ACC112 (cell line): Measurements from ENCODE around the gene PKN3.
A peak's percentile ranks its signal among the peaks of the same experiment; 100 is the strongest.
"Not testable (repeated sequence)": the region's sequence is repeated elsewhere in the genome, so short reads cannot be mapped to it uniquely, and the experiment has no call there.

Experiments used
- H2AFZ ChIP-seq: fragments of 200-600 bp; sonication (generic); one replicate; pipeline ENCODE4 v1.6.0; 2017; ENCODE audit warnings: antibody characterized with exemption, low read length; ENCODE audit not compliant: unreplicated experiment
- H3K27ac ChIP-seq: fragments of 200-600 bp; sonication (generic); 2 replicates; pipeline ENCODE4 v1.5.1; 2014; ENCODE audit warnings: low read depth, mild to moderate bottlenecking, antibody characterized with exemption, low read length, moderate library complexity
- H3K27me3 ChIP-seq: fragments of 200-600 bp; sonication (generic); 2 replicates; pipeline ENCODE4 v1.6.1; 2014; ENCODE audit warnings: mild to moderate bottlenecking, antibody characterized with exemption, low read length, moderate library complexity, mixed read lengths; ENCODE audit not compliant: insufficient read depth
- H3K36me3 ChIP-seq: fragments of 200-600 bp; sonication (generic); 2 replicates; pipeline ENCODE4 v1.6.1; 2016; ENCODE audit warnings: mild to moderate bottlenecking, antibody characterized with exemption, low read length, moderate library complexity, mixed read lengths; ENCODE audit not compliant: insufficient read depth
- H3K4me1 ChIP-seq: fragments of 200-600 bp; sonication (generic); one replicate; pipeline ENCODE4 v1.6.1; 2016; ENCODE audit warnings: low read length, mixed read lengths; ENCODE audit not compliant: insufficient read depth, unreplicated experiment, control insufficient read depth
- H3K4me3 ChIP-seq: fragments of 200-600 bp; sonication (generic); 2 replicates; pipeline ENCODE4 v1.5.1; 2014; ENCODE audit warnings: mild to moderate bottlenecking, low read depth, low read length
- H3K79me2 ChIP-seq: fragments of 200-600 bp; sonication (generic); one replicate; pipeline ENCODE4 v1.6.0; 2016; ENCODE audit warnings: low read length; ENCODE audit not compliant: control insufficient read depth, unreplicated experiment, insufficient read depth

Gene PKN3

DNA sequence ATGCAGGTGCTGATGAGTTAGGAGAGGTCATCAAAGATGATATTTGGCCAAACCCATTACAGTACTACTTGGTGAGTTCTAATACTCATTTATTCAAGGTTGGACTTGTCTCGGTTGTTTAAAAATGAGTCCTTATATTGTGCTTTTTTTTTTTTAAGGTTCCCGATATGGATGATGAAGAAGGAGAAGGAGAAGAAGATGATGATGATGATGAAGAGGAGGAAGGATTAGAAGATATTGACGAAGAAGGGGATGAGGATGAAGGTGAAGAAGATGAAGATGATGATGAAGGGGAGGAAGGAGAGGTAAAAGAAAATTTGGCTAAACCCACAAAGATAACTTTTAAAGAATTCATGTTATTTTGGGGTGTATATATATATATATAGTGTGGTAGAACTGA is 8.6 kb upstream of the PKN3 start:
- peaks cover 51% of the 10 kb centered on the region for H3K36me3 ChIP-seq
- H3K79me2 ChIP-seq, result peaks cover 40% of the 10 kb centered on the region
- H3K4me1 ChIP-seq, result peaks cover 12% of the 10 kb centered on the region
- not testable (repeated sequence) for H2AFZ ChIP-seq, H3K4me3 ChIP-seq, H3K27ac ChIP-seq, H3K27me3 ChIP-seq

DNA sequence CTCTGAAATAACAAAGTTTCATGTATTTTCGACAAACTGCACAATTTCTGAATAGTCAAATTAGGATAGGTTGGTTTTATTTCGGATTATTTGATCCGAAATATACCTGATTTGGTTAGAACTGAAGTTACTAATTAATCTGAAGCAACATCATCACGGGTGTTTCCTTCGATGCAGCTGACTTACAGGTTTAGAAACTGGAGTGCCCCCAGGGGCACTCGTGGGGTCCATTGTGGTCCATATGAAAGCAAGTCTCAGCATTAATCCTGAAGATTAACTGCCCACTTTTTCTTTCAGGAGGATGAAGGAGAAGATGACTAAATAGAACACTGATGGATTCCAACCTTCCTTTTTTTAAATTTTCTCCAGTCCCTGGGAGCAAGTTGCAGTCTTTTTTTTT is 8.0 kb upstream of the PKN3 start:
- peaks cover 51% of the 10 kb centered on the region for H3K36me3 ChIP-seq
- no peaks in the 10 kb centered on the region for H3K27me3 ChIP-seq
- no peak overlapping the region for H3K4me3 ChIP-seq
- H3K27ac ChIP-seq, result no peak overlapping the region
- H3K79me2 ChIP-seq, result peaks cover 39% of the 10 kb centered on the region
- peaks cover 12% of the 10 kb centered on the region for H3K4me1 ChIP-seq
- no peak overlapping the region for H2AFZ ChIP-seq

DNA sequence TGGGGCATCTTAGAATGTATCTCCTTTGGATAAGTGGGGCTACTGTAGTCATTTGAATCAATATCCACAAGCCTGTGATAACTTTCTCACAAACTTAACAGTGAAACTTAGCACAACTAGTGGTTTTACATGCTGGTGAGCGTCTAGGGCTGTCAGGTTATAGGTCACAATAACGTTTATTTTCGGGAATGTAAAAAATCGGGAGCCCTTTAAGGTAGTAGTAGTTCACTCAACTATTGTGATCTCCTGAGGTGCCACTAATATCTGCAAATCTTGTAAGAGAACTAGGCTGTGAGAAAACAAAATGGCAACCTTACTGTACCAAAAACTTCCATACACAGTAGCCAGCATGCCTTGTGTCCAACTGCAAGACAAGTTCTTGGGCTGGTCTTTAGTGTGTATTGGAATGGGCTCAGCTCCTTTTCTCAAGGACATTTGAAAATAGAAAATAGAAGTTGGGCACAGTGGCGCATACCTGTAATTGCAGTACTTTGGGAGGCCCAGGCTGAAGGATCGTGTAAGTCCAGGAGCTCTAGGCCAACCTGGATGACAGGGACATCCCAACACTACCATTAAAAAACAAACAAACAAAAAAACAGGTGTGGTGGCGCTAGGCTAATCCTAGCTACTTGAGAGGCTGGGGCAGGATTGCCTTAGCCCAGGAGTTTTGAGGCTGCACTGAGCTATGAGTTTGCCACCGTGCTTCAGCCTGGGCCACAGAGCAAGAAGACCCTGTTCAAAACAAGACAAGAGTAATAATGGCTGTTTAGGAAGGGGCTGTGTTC is 5.2 kb upstream of the PKN3 start:
- peaks cover 3% of the 10 kb centered on the region for H3K4me1 ChIP-seq
- H3K27me3 ChIP-seq, result no peaks in the 10 kb centered on the region
- H3K27ac ChIP-seq, result no peak overlapping the region
- peaks cover 13% of the 10 kb centered on the region for H3K79me2 ChIP-seq
- no peak overlapping the region for H3K4me3 ChIP-seq
- no peak overlapping the region for H2AFZ ChIP-seq
- H3K36me3 ChIP-seq, result peaks cover 39% of the 10 kb centered on the region

DNA sequence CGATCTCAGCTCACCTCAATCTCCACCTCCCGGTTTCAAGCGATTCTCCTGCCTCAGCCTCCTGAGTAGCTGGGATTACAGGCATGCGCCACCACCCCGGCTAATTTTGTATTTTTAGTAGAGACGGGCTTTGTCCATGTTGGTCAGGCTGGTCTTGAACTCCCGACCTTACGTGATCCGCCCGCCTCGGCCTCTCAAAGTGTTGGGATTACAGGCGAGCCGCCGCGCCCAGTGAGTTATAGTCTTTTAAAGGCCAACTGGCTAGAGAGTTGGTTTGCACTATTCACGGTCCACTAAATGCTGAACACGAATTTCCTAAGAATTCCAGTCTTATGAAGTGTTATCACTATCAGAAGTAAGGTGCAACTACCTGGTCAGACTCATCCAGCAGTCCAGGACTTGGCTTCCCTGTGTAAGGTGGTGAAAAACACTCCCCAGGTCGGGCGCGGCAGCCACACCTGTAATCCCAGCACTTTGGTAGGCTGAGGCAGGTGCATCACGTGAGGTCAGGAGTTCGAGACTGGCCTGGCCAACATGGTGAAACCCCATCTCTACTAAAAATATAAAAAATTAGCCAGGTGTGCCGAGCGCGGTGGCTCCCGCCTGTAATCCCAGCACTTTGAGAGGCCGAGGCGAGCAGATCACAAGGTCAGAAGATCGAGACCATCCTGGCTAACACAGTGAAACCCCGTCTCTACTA is 3.1 kb upstream of the PKN3 start:
- not testable (repeated sequence) for H3K79me2 ChIP-seq, H3K27me3 ChIP-seq, H3K4me1 ChIP-seq, H2AFZ ChIP-seq, H3K27ac ChIP-seq, H3K4me3 ChIP-seq
- H3K36me3 ChIP-seq, result peaks cover 26% of the 10 kb centered on the region

DNA sequence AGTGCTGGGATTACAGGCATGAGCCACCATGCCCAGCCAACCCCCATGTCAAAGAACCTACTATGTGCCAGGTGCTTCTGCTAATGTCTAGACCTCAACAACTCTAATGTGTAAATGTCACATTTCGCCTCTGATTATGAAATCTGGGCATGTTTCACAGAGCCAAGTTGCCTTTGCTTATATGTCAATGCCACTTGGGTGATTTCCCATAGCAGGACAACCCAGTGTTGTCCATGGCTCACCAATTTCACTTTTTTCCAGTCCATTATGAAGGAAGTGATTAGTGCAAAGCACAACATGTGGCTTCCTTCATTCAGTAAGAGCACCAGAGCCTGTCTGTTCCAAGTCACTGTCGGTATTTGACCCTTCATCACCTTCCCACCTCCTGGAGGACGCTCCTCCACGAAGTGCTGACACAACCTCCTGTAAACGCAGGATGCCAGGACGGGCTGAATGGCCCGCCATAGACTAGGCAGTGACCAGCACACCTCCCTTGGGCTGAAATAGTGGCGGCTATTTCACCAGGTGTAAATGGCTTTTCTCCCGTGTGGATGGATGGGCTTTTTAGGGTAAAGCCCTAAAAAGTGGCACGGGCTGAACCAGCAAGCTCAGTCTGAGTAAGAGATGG is 962 bp upstream of the PKN3 start:
- H3K27me3 ChIP-seq, result no peaks in the 10 kb centered on the region
- no peak overlapping the region for H3K27ac ChIP-seq
- H3K36me3 ChIP-seq, result peaks cover 12% of the 10 kb centered on the region; the same call in 1 of the 2 replicates
- no peak overlapping the region for H3K4me3 ChIP-seq
- H3K79me2 ChIP-seq, result no peaks in the 10 kb centered on the region
- H3K4me1 ChIP-seq, result peaks cover 3% of the 10 kb centered on the region
- no peak overlapping the region for H2AFZ ChIP-seq

DNA sequence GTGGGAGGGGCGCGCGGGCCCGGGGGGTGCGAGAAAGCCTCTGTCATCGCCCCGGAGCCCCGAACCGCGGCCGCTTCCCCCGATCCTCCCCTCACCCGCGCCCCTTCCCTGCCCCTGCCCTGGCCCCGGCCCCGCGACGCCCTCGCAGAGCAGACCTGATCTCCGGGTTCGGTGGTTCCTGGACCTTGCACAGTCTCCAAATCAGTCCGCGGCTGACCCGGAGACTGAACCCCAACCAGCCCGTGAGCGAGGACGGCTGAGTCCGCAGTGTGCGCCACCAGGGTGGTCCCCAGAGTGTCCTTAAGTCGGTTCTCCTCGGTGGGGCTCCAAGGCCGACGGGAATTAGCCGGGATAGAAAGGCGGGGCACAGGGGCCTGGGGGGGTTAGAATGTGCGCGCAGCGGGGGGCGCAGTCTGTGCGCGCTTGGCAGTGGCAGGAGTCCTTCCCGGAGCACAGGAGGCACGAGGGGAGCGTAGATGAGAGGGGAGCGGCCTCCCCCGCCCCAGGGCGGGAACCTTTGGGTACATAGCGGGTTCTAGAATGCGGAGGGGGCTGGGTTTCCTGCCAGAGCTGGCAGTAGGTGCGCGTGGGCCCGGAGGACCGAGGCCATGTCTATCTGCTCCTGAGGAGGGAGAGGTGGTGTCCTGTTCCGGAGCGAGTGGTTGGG is 779 bp downstream of the PKN3 start:
- Histone ChIP-seq H3K4me1 (no peaks in the 10 kb centered on the region), H3K27ac (no peak overlapping the region), H3K27me3 (no peaks in the 10 kb centered on the region), H2AFZ (peak overlapping the region; percentile 87), H3K79me2 (no peaks in the 10 kb centered on the region), H3K4me3 (peak overlapping the region; percentile 88), H3K36me3 (no peaks in the 10 kb centered on the region)

DNA sequence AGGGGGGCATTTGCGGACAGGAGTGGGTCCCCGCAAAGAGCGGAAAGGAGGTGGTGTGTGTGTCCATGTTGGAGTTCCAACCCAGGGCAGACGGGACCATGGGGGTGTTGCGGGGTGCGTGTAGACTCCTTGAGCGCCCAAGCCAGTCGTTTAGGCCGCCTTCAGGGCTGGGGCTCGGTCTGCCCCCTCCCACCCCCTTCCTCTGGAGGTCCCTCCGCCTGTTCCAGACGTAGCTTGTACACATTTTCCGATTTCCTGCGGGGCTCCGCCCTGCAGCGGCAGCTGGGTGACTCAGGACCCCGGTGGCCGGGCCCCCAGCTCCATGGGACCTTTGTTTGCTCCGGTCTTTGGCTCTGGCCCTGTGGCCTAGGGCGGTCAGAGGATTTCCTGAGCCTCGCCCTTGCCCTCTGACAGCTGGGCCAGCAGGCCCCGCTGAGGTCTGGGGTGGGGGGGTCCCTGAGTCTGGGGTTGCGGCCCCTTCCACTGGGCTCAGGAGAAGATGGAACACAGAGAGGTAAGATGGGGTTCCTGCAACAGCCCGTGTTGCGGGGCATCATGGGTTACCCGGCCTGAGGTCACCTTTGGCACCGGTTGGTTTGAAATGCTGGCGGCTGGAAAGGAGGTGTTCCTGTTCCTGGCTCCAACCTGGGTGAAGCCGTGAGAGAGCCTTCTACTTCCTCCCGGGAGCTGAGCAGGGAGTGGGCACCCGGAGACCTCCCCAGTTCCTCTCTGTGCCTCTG is 1.5 kb downstream of the PKN3 start:
- peak overlapping the region; percentile 88 for H3K4me3 ChIP-seq
- no peaks in the 10 kb centered on the region for H3K4me1 ChIP-seq
- H3K36me3 ChIP-seq, result no peaks in the 10 kb centered on the region
- H2AFZ ChIP-seq, result no peak overlapping the region
- no peak overlapping the region for H3K27ac ChIP-seq
- no peaks in the 10 kb centered on the region for H3K27me3 ChIP-seq
- H3K79me2 ChIP-seq, result no peaks in the 10 kb centered on the region

DNA sequence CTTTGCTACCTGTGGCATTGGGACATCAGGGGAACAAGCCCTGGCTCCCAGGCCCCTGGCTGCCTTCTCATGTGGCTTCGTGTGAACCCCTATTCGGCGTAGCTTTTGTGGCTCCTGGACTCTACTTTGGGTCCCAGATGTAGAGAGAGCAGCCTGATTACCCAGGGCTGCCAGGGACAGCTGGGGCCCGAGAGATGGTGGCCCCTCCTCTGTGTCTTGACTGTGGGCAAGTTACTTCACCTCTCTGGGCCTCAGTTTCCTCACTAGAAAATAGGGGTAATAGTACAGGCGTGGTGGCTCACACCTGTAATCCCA is 2.0 kb downstream of the PKN3 start:
- Histone ChIP-seq H2AFZ (no peak overlapping the region), H3K4me1 (no peaks in the 10 kb centered on the region), H3K36me3 (no peaks in the 10 kb centered on the region), H3K4me3 (no peak overlapping the region), H3K27me3 (no peaks in the 10 kb centered on the region), H3K79me2 (no peaks in the 10 kb centered on the region), H3K27ac (no peak overlapping the region)

DNA sequence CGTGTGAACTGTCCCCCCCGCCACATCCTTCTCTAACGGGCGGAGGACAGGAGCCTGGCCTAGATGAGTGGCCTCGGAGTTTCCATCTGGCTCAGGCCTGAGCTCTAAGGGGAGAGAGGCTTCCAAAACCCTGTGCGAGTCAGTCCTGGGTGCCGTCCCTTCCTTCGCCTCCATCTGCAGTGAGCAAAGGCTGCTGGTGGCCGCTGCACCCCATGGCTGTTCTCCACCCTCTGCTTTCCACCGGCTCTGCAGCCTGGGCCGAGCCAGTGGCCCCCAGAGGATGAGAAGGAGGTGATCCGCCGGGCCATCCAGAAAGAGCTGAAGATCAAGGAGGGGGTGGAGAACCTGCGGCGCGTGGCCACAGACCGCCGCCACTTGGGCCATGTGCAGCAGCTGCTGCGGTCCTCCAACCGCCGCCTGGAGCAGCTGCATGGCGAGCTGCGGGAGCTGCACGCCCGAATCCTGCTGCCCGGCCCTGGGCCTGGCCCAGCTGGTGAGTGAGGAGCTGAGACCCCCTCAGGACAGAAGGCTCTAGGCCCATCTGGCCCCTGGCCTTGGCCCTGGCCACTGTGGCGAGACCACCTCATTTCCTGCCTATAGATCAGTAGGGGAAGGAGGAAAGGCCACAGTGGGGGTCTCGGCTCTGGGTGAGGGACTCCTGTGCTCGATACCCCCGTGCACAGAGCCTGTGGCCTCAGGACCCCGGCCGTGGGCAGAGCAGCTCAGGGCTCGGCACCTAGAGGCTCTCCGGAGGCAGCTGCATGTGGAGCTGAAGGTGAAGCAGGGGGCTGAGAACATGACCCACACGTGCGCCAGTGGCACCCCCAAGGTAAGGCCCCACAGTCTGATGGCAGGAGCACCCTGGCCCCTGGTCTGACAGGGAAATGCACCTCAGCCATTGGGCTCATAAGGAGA is 3.0 kb downstream of the PKN3 start:
- no peaks in the 10 kb centered on the region for H3K79me2 ChIP-seq
- H3K4me3 ChIP-seq, result no peak overlapping the region
- no peak overlapping the region for H3K27ac ChIP-seq
- H2AFZ ChIP-seq, result no peak overlapping the region
- no peaks in the 10 kb centered on the region for H3K4me1 ChIP-seq
- no peaks in the 10 kb centered on the region for H3K36me3 ChIP-seq
- H3K27me3 ChIP-seq, result no peaks in the 10 kb centered on the region
